Measurements from ENCODE around the gene SUZ12. TPM values are rescaled to one million over a fixed set of nuclear protein-coding genes. Genes with fewer than 3 reads are reported as not detected.
A peak's percentile ranks its signal among the peaks of the same experiment; 100 is the strongest.
"Not testable (repeated sequence)": the region's sequence is repeated elsewhere in the genome, so short reads cannot be mapped to it uniquely, and the experiment has no call there.

The SUZ12 gene
- polyA plus RNA-seq, 2 of the 4 experiments (the other 2 are of a cell fraction): 38.6 to 54.6 TPM

GRCh38 chr17:32033223-32033622 lies 96.4 kb downstream of the SUZ12 start:
- Histone ChIP-seq H3K4me1 (no peaks in the 10 kb centered on the region), H3K9me3 (no peaks in the 10 kb centered on the region), H3K4me3 (no peak overlapping the region), H3K4me2 (no peak overlapping the region), H3K27ac (no peak overlapping the region)
- FAIRE-seq: no peak
- no peak for ATAC-seq
- CTCF ChIA-PET: no interaction called here
- TF ChIP-seq ESRRA (IDR thresholded peaks at IDR 0.05; ENCODE audit: borderline replicate concordance, low read length) (no peak), CHD2 (IDR thresholded peaks at IDR 0.05; ENCODE audit: low read length, partially characterized antibody) (no peak)
- POLR2A ChIA-PET: interaction anchor here (0.5 kb wide), 1 partner anchor 70 kb away, joined by 4 read pairs; no protein-coding TSS in a partner anchor
- DNase-seq (ENCODE audit: low read depth in 1 of 2, low spot score in 1 of 2): no peak
- WGBS (ENCODE audit: missing lambda C conversion rate): 88% methylated on average over 2 of the region's 2 CpGs

- H3K9me3 ChIP-seq: not testable (repeated sequence)
Measured at GRCh38 chr17:32033812-32034211, 97.0 kb downstream of the SUZ12 start.

GRCh38 chr17:32040246-32040645 lies 103.4 kb downstream of the SUZ12 start:
- H3K4me1 ChIP-seq; POLR2A ChIA-PET; H3K4me3 ChIP-seq; DNase-seq (ENCODE audit: low read depth in 1 of 2, low spot score in 1 of 2); FAIRE-seq; ATAC-seq; CTCF ChIA-PET; H3K9me3 ChIP-seq; H3K4me2 ChIP-seq; H3K27ac ChIP-seq: not testable (repeated sequence)
- 92% methylated on average over 17 of the region's 17 CpGs for WGBS (ENCODE audit: missing lambda C conversion rate)

More at GRCh38 chr17:32033812-32034211, 97.0 kb downstream of the SUZ12 start:
- FAIRE-seq; CTCF ChIA-PET; H3K4me3 ChIP-seq; ATAC-seq; H3K4me2 ChIP-seq; DNase-seq (ENCODE audit: low read depth in 1 of 2, low spot score in 1 of 2); H3K4me1 ChIP-seq; H3K27ac ChIP-seq: not testable (repeated sequence)
- WGBS (ENCODE audit: missing lambda C conversion rate): 88% methylated on average over 1 of the region's 1 CpG
- POLR2A ChIA-PET: interaction anchor here (0.5 kb wide), 1 partner anchor 69 kb away, joined by 4 read pairs; no protein-coding TSS in a partner anchor

GRCh38 chr17:32041306-32041875 lies 104.6 kb downstream of the SUZ12 start:
- H3K9me3 ChIP-seq; H3K4me3 ChIP-seq; H3K4me1 ChIP-seq; POLR2A ChIA-PET; H3K4me2 ChIP-seq; FAIRE-seq; DNase-seq (ENCODE audit: low read depth in 1 of 2, low spot score in 1 of 2); H3K27ac ChIP-seq; CTCF ChIA-PET: not testable (repeated sequence)
- 93% methylated on average over 16 of the region's 19 CpGs for WGBS (ENCODE audit: missing lambda C conversion rate)
- ATAC-seq: peak; percentile 30 to 33; a peak in 3 of 6 replicates

- H3K4me3 ChIP-seq; H3K4me2 ChIP-seq; DNase-seq (ENCODE audit: low read depth in 1 of 2, low spot score in 1 of 2); CTCF ChIA-PET; H3K9me3 ChIP-seq; H3K4me1 ChIP-seq; POLR2A ChIA-PET; FAIRE-seq; H3K27ac ChIP-seq; ATAC-seq: not testable (repeated sequence)
- WGBS (ENCODE audit: missing lambda C conversion rate): 92% methylated on average over 8 of the region's 11 CpGs
Measured at GRCh38 chr17:32042266-32042665, 105.5 kb downstream of the SUZ12 start.

- POLR2A ChIA-PET, FAIRE-seq: not testable (repeated sequence)
Measured at GRCh38 chr17:32045611-32046010, 108.8 kb downstream of the SUZ12 start.

GRCh38 chr17:32047663-32048062 lies 110.9 kb downstream of the SUZ12 start:
- CTCF ChIA-PET; POLR2A ChIA-PET; H3K4me1 ChIP-seq; H3K9me3 ChIP-seq; ATAC-seq; DNase-seq (ENCODE audit: low read depth in 1 of 2, low spot score in 1 of 2); H3K27ac ChIP-seq; H3K4me3 ChIP-seq; FAIRE-seq; H3K4me2 ChIP-seq: not testable (repeated sequence)
- WGBS (ENCODE audit: missing lambda C conversion rate): 96% methylated on average over 6 of the region's 6 CpGs

More at GRCh38 chr17:32045611-32046010, 108.8 kb downstream of the SUZ12 start:
- H3K4me1 ChIP-seq; H3K9me3 ChIP-seq; H3K4me2 ChIP-seq; H3K27ac ChIP-seq; H3K4me3 ChIP-seq; DNase-seq (ENCODE audit: low read depth in 1 of 2, low spot score in 1 of 2); ATAC-seq; CTCF ChIA-PET: not testable (repeated sequence)
- WGBS (ENCODE audit: missing lambda C conversion rate): 92% methylated on average over 3 of the region's 3 CpGs

Small RNAs within 50 kb of the gene (small RNA-seq; reads per million reads assigned to genes)
- gene AC090616.4: 0 reads per million in 6 experiments
- 0 to 0.52 (median 0) reads per million in 6 experiments for gene RNA5SP437

Other genes starting within 250 kb of the SUZ12 start
- gene COPRS, start 77.8 kb upstream of the SUZ12 start, polyA plus RNA-seq (2011; rRNA removed): 72.7 and 80.5 TPM in 2 replicates
- 88.4 to 98.3 TPM (median 96.9 TPM) in 3 replicates for gene COPRS, start 77.8 kb upstream of the SUZ12 start, polyA plus RNA-seq (2017; fragmentation: RNase III; extraction: RNeasy Plus Mini Kit Qiagen cat#74134 plus additional on column Dnase treatment)
- 65.4 and 101 TPM in 2 replicates for gene UTP6, start 35.3 kb upstream of the SUZ12 start, polyA plus RNA-seq (2011; rRNA removed)
- gene UTP6, start 35.3 kb upstream of the SUZ12 start, polyA plus RNA-seq (2017; fragmentation: RNase III; extraction: RNeasy Plus Mini Kit Qiagen cat#74134 plus additional on column Dnase treatment): 46.5 to 52.7 TPM (median 49.0 TPM) in 3 replicates
- gene LRRC37B, start 70.4 kb downstream of the SUZ12 start, polyA plus RNA-seq (2011; rRNA removed): 14.2 and 17.9 TPM in 2 replicates
- 7.6 to 8.6 TPM (median 8.3 TPM) in 3 replicates for gene LRRC37B, start 70.4 kb downstream of the SUZ12 start, polyA plus RNA-seq (2017; fragmentation: RNase III; extraction: RNeasy Plus Mini Kit Qiagen cat#74134 plus additional on column Dnase treatment)
- 83.2 and 109 TPM in 2 replicates for gene RHOT1, start 205.5 kb downstream of the SUZ12 start, polyA plus RNA-seq (2011; rRNA removed)
- gene RHOT1, start 205.5 kb downstream of the SUZ12 start, polyA plus RNA-seq (2017; fragmentation: RNase III; extraction: RNeasy Plus Mini Kit Qiagen cat#74134 plus additional on column Dnase treatment): 25.8 to 27.6 TPM (median 26.6 TPM) in 3 replicates

Data from A549 (cell line).